PC-3 (cell line): Measurements from ENCODE around the gene GPR176. TPM values are rescaled to one million over a fixed set of nuclear protein-coding genes. Genes with fewer than 3 reads are reported as not detected.

Source experiments
- ATAC-seq: fragments of 200-7000 bp; cut with Tn5 transposase; 2 replicates; pipeline ENCODE4 v1.9.1; 2020; ENCODE audit warnings: mild to moderate bottlenecking, moderate library complexity
- BruUV-seq: library from RNA; stranded (reverse); fragments of 400-500 nt; replicated peaks from 2 replicates; lab custom pipeline; 2021; lab: Mats Ljungman, UMichigan
- CTCF ChIA-PET: fragments of 300-600 bp; sonication (Branson Sonifier 250); formaldehyde crosslinking; loops from one replicate; lab custom pipeline; 2022; ENCODE audit warnings: antibody characterized with exemption; lab: Charles Lee
- POLR2A ChIA-PET: fragments of 300-600 bp; sonication (Branson Sonifier 250); formaldehyde crosslinking; loops from one replicate; lab custom pipeline; 2022; ENCODE audit warnings: antibody characterized with exemption; ENCODE audit not compliant: unreplicated experiment; lab: Charles Lee
- DNase-seq: peaks from one replicate; pipeline ENCODE4 v3.0.0-alpha.2; 2015
- H2AFZ ChIP-seq: fragments of 300-600 bp; sonication (generic); 2 replicates; pipeline ENCODE4 v1.6.0; 2016; ENCODE audit warnings: antibody characterized with exemption, low read length
- H3F3A ChIP-seq: fragments of 300-600 bp; sonication (generic); one replicate; pipeline ENCODE4 v1.6.0; 2017; ENCODE audit warnings: antibody characterized with exemption, low read length, control low read depth, mild to moderate bottlenecking; ENCODE audit not compliant: unreplicated experiment
- H3K27ac ChIP-seq: fragments of 300-600 bp; sonication (generic); 2 replicates; pipeline ENCODE4 v1.5.1; 2016; ENCODE audit warnings: mild to moderate bottlenecking, low read length
- H3K27me3 ChIP-seq: fragments of 300-600 bp; sonication (generic); 2 replicates; pipeline ENCODE4 v1.6.1; 2016; ENCODE audit warnings: low read length, mixed read lengths
- H3K36me3 ChIP-seq: fragments of 300-600 bp; sonication (generic); 2 replicates; pipeline ENCODE4 v1.6.1; 2016; ENCODE audit warnings: low read depth, mixed run types, low read length, mixed read lengths
- H3K4me1 ChIP-seq: fragments of 300-600 bp; sonication (generic); 2 replicates; pipeline ENCODE4 v1.5.1; 2016; ENCODE audit warnings: low read length; ENCODE audit not compliant: insufficient read depth
- H3K4me2 ChIP-seq: fragments of 300-600 bp; sonication (generic); 2 replicates; pipeline ENCODE4 v1.6.0; 2016; ENCODE audit warnings: low read length
- H3K4me3 ChIP-seq: fragments of 300-600 bp; sonication (generic); 2 replicates; pipeline ENCODE4 v1.5.1; 2016; ENCODE audit warnings: mild to moderate bottlenecking, low read length, mixed read lengths
- H3K79me2 ChIP-seq: fragments of 300-600 bp; sonication (generic); 2 replicates; pipeline ENCODE4 v1.6.1; 2017; ENCODE audit warnings: low read length, mixed read lengths
- H3K9ac ChIP-seq: fragments of 300-600 bp; sonication (generic); 2 replicates; pipeline ENCODE4 v1.6.0; 2016; ENCODE audit warnings: mild to moderate bottlenecking, low read length
- H3K9me2 ChIP-seq: fragments of 300-600 bp; sonication (generic); replicated peaks from 2 replicates; pipeline ENCODE4 v1.6.1; 2016; ENCODE audit warnings: mixed run types, low read length, mixed read lengths
- H3K9me3 ChIP-seq: fragments of 300-600 bp; sonication (generic); 2 replicates; pipeline ENCODE4 v1.6.1; 2016; ENCODE audit warnings: low read length, mixed read lengths
- H4K20me1 ChIP-seq: fragments of 300-600 bp; sonication (generic); 2 replicates; pipeline ENCODE4 v1.6.1; 2016; ENCODE audit warnings: low read length, mixed read lengths
- EZH2 ChIP-seq: fragments of 300-600 bp; sonication (generic); IDR thresholded peaks from one replicate; pipeline ENCODE4 v1.6.1; 2017; ENCODE audit warnings: antibody characterized with exemption, mild to moderate bottlenecking, low read length; ENCODE audit not compliant: unreplicated experiment
- EZH2phosphoT487 ChIP-seq: fragments of 300-600 bp; sonication (generic); IDR thresholded peaks from 2 replicates; pipeline ENCODE4 v1.6.1; 2018; ENCODE audit warnings: mild to moderate bottlenecking, antibody characterized with exemption, low read length, borderline replicate concordance
- intact Hi-C: fragments of 100-400 bp; cut with micrococcal nuclease; formaldehyde crosslinking; loops from 2 replicates; pipeline ENCODE4 v1.9.0; 2023
- total RNA-seq: library from RNA; depleted of rRNA; stranded (reverse); fragments of >200 nt; gene quantifications from 2 replicates; pipeline ENCODE4 v1.2.3, GENCODE V29; 2014
- TF ChIP-seq, protein P1 (sequence below): fragments of 300-600 bp; sonication (generic); conservative IDR thresholded peaks from 2 replicates; pipeline ENCODE4 v1.5.1; 2017; ENCODE audit warnings: antibody characterized with exemption, low read depth, mild to moderate bottlenecking, low read length

Gene GPR176
- total RNA-seq, 1 experiment from 2014 or later = 27.8 TPM

DNA sequence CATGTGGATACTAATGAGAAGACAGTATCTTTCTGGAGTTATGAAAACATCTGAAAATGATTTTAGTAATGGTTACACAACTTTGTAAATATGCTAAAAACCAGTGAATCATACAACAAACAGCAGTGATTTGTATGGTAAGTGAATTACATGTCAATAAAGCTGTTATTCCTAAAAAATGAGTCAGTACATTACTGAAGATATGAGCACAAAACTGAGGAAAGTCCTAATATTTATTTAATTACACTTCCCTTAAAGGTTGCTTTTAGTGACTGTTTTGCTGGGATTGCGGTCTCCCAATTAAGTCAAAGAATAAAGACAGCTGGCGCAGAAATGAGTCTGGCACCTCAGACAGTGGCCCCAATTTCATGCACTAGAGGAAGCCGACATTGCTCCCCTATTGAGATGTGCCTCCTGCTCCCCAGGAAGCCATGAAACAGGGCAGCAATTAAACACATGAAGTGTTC lies 86.5 kb downstream of the GPR176 start:
- Histone ChIP-seq H3K9me3 (no peaks in the 10 kb centered on the region), H3K36me3 (no peaks in the 10 kb centered on the region), H3K9ac (peak overlapping the region; percentile 40), H3F3A (peaks cover 8% of the 10 kb centered on the region), H3K4me1 (peaks cover 29% of the 10 kb centered on the region), H3K9me2 (no peaks in the 10 kb centered on the region), H2AFZ (no peak overlapping the region), H3K27me3 (no peaks in the 10 kb centered on the region), H3K27ac (peak overlapping the region; percentile 79), H3K4me3 (peak overlapping the region; percentile 15; the same call in 1 of the 2 replicates), H3K79me2 (peaks cover 11% of the 10 kb centered on the region; the same call in 1 of the 2 replicates), H4K20me1 (no peaks in the 10 kb centered on the region), H3K4me2 (peak overlapping the region; percentile 74)
- TF ChIP-seq EZH2phosphoT487 = no peak
- no peak for TF ChIP-seq EZH2
- TF ChIP-seq, protein P1, sequence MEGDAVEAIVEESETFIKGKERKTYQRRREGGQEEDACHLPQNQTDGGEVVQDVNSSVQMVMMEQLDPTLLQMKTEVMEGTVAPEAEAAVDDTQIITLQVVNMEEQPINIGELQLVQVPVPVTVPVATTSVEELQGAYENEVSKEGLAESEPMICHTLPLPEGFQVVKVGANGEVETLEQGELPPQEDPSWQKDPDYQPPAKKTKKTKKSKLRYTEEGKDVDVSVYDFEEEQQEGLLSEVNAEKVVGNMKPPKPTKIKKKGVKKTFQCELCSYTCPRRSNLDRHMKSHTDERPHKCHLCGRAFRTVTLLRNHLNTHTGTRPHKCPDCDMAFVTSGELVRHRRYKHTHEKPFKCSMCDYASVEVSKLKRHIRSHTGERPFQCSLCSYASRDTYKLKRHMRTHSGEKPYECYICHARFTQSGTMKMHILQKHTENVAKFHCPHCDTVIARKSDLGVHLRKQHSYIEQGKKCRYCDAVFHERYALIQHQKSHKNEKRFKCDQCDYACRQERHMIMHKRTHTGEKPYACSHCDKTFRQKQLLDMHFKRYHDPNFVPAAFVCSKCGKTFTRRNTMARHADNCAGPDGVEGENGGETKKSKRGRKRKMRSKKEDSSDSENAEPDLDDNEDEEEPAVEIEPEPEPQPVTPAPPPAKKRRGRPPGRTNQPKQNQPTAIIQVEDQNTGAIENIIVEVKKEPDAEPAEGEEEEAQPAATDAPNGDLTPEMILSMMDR = no peak
- ChIA-PET CTCF (interaction anchor here (0.7 to 0.9 kb wide), 3 partner anchors 46 to 142 kb away, joined by 3 read pairs; no protein-coding TSS in a partner anchor), POLR2A (no interaction called here)
- DNase-seq (peak; percentile 86), ATAC-seq (peak; percentile 91)
- BruUV-seq = no TSS peak
- intact Hi-C loops = loop anchor here (1.0 to 2.0 kb wide), 2 partner anchors 31 to 47 kb away; no protein-coding TSS in a partner anchor

DNA sequence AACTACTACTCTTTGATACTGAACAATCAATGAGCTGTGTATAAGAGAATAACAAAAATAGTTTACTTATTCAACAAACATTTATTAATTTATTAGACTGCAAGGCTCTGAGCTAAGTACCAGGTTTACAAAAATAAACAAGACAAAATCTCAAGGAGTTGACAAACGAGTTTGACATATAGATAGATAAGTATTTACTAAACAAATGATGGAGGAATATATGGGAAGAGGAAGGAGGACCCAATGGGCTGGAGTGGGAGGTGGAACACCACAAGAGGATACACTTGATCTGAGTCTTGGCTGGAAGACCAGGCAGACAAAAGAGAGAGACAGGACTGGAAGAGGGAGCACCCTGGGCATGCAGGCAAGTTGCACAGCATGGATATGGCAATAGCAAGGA lies 89.9 kb downstream of the GPR176 start:
- Histone ChIP-seq H3K4me3 (no peak overlapping the region), H3K27me3 (no peaks in the 10 kb centered on the region), H3K9me2 (no peaks in the 10 kb centered on the region), H3K4me1 (peaks cover 36% of the 10 kb centered on the region), H3F3A (peaks cover 8% of the 10 kb centered on the region), H2AFZ (no peak overlapping the region), H3K36me3 (no peaks in the 10 kb centered on the region), H3K4me2 (no peak overlapping the region), H4K20me1 (no peaks in the 10 kb centered on the region), H3K9ac (no peak overlapping the region), H3K79me2 (peaks cover 11% of the 10 kb centered on the region; the same call in 1 of the 2 replicates), H3K9me3 (no peaks in the 10 kb centered on the region), H3K27ac (no peak overlapping the region)
- POLR2A ChIA-PET = no interaction called here
- peak; percentile 38 for DNase-seq
- ATAC-seq = no peak
- CTCF ChIA-PET = interaction anchor here (0.6 kb wide), 1 partner anchor 43 kb away, joined by 8 read pairs; no protein-coding TSS in a partner anchor
- intact Hi-C loops = no loop called here
- TF ChIP-seq EZH2phosphoT487 (no peak), EZH2 (no peak)
- TF ChIP-seq, protein P1 = no peak
- no TSS peak for BruUV-seq

DNA sequence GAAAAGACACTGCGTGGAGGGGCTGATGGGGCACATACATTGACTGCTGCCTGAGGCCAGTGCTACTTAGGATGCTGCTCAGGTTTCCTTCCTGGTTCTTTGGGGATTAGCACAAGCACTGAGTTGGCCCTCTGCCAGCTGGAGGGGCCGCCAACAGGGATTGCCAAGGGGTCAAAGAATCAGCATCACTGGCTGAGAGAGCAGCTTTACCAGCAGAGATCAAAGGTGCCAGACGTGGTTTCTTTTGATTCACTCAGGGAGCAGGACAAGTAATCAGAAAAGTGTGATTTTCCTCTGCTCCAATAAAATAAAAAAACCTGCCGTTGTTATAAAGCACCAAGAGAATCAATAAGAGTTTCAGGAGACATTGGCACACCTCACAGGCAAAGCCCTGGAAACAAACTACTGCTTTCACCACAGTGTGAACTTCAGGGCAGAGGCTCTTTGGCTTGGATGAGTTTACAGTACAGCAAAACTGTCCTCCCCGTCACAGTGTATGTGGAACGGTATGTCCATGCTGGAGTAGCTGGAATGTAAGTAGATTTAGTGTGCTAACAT lies 91.6 kb downstream of the GPR176 start:
- ChIA-PET POLR2A (no interaction called here), CTCF (no interaction called here)
- DNase-seq (peak; percentile 42), ATAC-seq (no peak; the same call in 1 of the 2 replicates)
- peaks cover 11% of the 10 kb centered on the region; the same call in 1 of the 2 replicates for H3K79me2 ChIP-seq
- no TSS peak for BruUV-seq
- TF ChIP-seq, protein P1 = no peak
- TF ChIP-seq EZH2 = no peak
- TF ChIP-seq EZH2phosphoT487 = no peak
- H3K4me3 ChIP-seq = no peak overlapping the region
- peaks cover 25% of the 10 kb centered on the region for H3K4me1 ChIP-seq
- no peaks in the 10 kb centered on the region for H3K9me2 ChIP-seq
- intact Hi-C loops = no loop called here
- H3K27ac ChIP-seq = no peak overlapping the region
- no peak overlapping the region for H3K4me2 ChIP-seq
- no peaks in the 10 kb centered on the region for H4K20me1 ChIP-seq
- H3K9ac ChIP-seq = no peak overlapping the region
- H3K27me3 ChIP-seq = no peaks in the 10 kb centered on the region
- no peaks in the 10 kb centered on the region for H3K9me3 ChIP-seq
- no peaks in the 10 kb centered on the region for H3F3A ChIP-seq
- no peak overlapping the region for H2AFZ ChIP-seq
- no peaks in the 10 kb centered on the region for H3K36me3 ChIP-seq
